ENCODE results near the gene CATSPER1.

The CATSPER1 gene

DNA sequence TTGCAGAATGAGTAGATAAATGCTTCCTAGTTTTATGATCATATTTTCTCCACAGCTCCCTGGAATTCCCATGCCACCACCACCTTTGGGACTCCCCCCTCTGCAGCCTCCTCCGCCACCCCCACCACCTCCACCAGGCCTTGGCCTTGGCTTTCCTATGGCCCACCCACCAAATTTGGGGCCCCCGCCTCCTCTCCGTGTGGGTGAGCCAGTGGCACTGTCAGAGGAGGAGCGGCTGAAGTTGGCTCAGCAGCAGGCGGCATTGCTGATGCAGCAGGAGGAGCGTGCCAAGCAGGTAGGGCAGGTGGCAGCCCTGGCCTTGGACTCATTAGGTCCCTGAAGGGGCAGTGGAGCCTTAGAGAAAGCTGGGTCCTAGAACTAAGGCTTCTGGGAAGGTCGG is 28.7 kb upstream of the CATSPER1 start:
- DNase-seq (ENCODE audit: low read depth, low spot score), result no peak
- no peak overlapping the region for H3K4me3 ChIP-seq (ENCODE audit: low read length)

GRCh38 chr11:66052664-66052982 is 26.3 kb upstream of the CATSPER1 start:
- no peak for DNase-seq (ENCODE audit: low read depth, low spot score)
- H3K4me3 ChIP-seq (ENCODE audit: low read length), result peak overlapping the region; percentile 98

DNA sequence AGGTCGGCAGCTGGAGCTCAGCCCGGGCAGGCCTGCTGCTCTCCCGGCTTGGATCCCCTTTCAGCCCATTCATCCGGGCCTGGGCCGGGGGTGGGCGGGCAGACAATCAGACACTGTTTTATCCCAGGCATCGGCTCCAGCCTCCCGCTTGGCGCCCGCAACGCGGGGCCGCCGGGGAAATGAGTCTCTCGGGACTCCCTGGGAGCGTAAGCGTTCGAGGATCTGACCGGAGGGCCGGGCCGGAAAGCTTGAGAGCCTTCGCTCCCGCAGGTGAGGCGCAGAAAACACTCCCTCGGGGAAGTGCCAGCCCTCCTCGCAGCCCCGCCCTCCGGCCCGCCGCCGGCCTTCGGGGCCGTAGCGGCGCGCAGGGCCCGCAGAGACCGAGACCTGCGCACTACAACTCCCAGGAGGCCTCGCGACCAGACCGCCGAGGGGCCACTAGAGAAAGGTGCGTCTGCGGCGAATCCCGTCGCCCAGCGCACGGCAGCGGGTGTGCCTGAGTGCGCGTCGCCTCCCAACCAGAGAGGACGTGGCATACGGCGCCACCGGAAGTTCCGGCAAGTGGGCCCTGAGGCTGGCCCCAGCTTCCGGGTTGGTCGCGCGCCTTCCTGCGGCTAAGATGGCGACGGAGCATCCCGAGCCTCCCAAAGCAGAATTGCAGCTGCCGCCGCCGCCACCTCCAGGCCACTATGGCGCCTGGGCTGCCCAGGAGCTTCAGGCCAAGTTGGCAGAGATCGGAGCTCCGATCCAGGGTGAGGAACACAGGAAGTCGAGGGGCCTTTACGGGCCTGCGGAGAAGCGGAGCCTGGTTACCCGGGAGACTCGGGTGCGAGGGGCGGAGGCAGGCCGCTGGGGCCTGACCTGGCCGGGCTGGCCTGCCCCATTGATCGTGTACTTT is 25.7 kb upstream of the CATSPER1 start, which contains the start of gene SF3B2:
SF3B2 (plus strand) TSS at position 599 of the 898 bp plus-strand sequence; CDS start at position 620, 21 bp downstream.
- H3K4me3 ChIP-seq (ENCODE audit: low read length), result peak within 1 kb of the TSS; percentile 98
- peak; percentile 97 for DNase-seq (ENCODE audit: low read depth, low spot score)

DNA sequence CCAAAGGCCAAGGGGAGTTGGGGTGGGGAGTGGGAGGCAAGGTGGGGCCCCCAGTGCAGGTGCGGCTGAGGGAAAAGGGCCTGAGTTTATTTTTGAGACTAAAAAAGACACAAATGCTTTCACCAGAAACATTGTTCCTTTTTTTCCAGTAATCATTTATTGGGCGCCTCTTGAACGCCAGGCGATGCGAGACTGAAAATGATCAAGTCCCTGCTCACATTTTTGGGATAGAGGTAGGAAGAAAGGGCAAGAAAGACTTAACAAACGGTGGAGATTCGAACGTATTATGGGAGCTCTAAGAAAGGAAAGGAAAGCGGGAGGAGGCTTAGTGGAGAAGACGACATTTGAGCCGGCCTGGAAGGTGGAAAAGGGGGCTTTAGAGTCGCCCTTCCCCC is 25.1 kb upstream of the CATSPER1 start:
- H3K4me3 ChIP-seq (ENCODE audit: low read length), result peak overlapping the region; percentile 98
- no peak for DNase-seq (ENCODE audit: low read depth, low spot score)

DNA sequence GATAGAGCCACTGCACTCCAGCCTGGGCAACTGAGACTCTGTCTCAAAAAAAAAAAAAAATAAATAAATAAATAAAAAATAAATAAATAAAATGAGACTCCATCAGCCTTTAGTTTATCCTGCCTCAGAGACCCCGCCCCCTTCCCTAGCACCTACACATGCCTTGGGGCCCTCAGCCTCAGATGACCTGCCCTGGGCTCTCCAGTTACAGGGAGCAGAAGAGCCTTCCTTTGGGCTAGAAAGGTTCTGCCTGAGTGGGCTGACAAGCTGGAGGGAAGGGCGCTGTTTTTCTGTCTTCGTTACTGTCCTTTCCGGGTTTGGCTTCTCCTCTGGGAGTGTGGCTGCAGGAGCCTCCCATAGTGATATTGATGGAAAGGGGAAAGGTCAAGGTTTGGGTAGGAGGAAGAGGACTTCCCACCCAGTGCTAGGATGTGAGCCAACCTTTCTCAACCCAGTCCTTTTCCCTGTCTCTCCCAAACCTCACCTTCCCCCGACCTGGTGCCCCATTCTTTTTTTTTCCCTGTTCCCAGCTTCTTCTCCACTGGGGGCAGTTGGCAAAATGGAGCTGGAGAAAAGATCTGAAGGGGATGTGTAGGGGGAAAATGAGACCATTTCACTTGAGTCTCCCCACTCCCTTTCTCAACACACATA is 24.4 kb upstream of the CATSPER1 start:
- no peak overlapping the region; the same call in 1 of the 2 replicates for H3K4me3 ChIP-seq (ENCODE audit: low read length)
- no peak for DNase-seq (ENCODE audit: low read depth, low spot score)

DNA sequence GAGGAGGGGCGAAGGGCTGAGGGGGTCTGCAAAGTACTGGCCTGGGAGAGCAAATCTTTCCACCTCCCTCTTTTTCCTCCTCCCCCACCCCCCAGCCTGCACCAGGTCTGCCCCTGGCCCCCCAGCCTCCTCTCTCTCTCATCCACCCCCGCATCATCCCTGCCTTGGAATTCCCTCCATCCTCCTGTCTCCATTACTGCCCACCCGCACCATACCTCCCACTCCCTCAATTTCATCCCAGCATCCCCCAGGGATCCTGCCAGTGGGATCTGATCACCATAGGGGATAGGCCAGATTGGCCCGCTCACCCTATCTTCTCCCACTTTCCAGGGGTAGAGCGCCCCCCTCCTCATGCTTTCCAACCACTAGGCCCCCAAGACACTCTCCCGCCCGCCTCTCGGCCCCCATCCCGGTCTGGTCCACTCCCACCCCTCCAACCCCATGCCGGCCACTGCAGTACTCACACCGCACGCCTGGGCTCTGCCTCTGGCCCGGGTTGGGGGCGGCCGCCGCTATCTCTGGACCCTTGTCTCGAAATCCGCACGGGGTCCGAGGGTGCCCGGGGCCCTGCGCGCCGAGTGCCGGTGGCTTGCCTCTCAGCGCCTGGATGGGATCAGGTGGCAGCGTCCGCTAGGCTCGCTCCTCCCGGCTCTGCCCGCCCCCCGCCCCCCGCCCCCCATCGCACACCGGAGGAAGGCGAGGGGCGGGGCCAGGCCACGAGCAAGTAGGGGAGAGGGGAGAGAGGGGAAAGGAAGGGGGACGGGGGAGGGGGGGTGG is 22.5 kb upstream of the CATSPER1 start, which contains the start of gene GAL3ST3:
GAL3ST3 (minus strand) TSS at position 615 of the 777 bp plus-strand sequence. CDS start 3,746 bp downstream, outside the sequence.
- no peak within 1 kb of the TSS for H3K4me3 ChIP-seq (ENCODE audit: low read length)

GRCh38 chr11:66047541-66048365 is 21.5 kb upstream of the CATSPER1 start:
- no peak overlapping the region for H3K4me3 ChIP-seq (ENCODE audit: low read length)
- no peak for DNase-seq (ENCODE audit: low read depth, low spot score)

More for the DNA sequence above, 22.5 kb upstream of the CATSPER1 start, which contains the start of gene GAL3ST3:
- no peak for DNase-seq (ENCODE audit: low read depth, low spot score)

- no peak for DNase-seq (ENCODE audit: low read depth, low spot score)
- H3K4me3 ChIP-seq (ENCODE audit: low read length), result no peak overlapping the region
Measured at GRCh38 chr11:66046901-66047300, 20.6 kb upstream of the CATSPER1 start.

GRCh38 chr11:66045177-66045639 is 18.9 kb upstream of the CATSPER1 start:
- peak overlapping the region; percentile 21 for H3K4me3 ChIP-seq (ENCODE audit: low read length)
- peak; percentile 84 for DNase-seq (ENCODE audit: low read depth, low spot score)

- DNase-seq (ENCODE audit: low read depth, low spot score), result no peak
- H3K4me3 ChIP-seq (ENCODE audit: low read length), result peak overlapping the region; percentile 16
Measured at GRCh38 chr11:66044757-66045156, 18.5 kb upstream of the CATSPER1 start.

DNA sequence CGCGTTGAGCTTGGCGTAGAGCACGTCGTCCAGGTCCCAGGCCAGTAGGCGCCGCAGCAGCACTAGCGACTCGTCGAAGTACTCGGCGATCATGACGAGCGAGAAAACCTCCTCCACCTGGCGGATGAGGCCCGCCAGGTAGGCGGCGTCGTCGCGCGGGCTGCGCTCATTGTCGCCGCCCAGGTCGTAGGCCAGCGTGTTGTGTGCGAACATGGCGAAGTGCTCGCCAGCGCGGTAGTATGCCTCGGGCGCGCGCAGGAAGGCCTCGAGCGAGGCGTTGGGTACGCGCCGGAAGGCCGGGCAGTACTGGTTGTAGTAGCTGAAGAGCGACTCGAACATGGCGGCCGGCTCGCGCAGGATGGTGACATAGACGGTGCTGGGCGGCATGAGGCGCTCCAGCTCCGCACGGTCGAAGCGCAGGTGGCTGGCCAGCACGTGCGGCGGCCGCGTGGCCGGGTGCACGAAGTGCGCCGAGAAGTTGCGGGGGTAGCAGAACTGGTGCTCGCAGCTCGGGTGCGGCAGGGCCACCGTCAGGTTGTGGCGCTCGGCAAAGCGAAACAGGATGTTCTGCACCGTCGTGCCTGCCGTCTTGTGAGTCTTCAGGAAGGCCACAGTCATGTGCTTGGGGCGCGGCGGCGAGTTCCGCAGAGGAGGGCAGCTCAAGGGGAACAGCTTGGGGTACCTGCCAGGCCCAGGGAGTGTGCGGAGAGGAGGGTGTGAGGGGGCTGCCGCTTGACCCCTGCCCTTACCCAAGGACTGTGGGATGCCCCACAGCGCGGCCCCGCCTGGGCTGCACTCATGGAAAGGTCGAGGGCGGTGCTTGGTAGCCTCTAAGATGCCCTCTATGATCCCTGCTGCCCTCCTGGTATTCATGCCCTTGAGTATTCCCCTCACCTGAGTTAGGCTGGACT is 17.0 kb upstream of the CATSPER1 start:
- DNase-seq (ENCODE audit: low read depth, low spot score), result no peak
- H3K4me3 ChIP-seq (ENCODE audit: low read length), result no peak overlapping the region

DNA sequence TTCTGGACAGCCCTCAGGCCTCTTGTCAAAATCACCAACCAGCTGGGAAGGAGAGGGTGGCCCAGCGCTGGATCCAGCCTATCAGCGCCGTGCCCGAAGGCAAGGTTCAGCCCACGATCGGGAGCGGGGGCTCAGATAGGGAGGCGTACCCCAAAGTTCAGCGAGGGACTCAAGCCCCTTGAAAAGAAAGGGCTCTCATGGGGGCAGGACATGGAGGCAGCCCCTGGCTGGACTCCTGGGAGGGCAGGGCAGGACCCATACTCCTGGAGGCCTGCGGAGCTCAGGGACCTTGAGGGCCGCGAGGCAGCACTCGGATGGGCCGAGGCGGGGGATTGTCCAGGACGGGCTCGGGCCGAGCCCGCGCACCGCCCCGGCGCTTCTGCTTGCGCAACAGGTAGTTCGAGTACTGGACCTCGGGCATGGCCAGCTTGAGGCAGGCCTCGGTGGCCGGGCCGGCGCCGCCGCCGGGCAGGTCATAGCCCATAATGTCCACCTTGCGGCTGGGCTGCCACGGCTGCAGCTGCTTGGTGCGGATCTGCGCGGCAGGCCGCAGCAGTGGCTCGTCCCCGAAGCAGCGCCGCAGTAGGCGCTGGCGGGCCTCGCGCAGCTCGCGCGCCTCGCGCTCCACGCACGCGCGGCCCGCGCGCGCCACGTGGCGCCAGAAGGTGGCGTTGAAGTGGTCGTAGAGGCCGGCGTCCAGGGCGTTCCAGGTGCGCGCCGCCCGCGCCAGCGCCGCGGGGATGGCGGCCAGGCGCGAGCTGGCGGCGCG is 16.1 kb upstream of the CATSPER1 start:
- H3K4me3 ChIP-seq (ENCODE audit: low read length), result no peak overlapping the region
- DNase-seq (ENCODE audit: low read depth, low spot score), result no peak

DNA sequence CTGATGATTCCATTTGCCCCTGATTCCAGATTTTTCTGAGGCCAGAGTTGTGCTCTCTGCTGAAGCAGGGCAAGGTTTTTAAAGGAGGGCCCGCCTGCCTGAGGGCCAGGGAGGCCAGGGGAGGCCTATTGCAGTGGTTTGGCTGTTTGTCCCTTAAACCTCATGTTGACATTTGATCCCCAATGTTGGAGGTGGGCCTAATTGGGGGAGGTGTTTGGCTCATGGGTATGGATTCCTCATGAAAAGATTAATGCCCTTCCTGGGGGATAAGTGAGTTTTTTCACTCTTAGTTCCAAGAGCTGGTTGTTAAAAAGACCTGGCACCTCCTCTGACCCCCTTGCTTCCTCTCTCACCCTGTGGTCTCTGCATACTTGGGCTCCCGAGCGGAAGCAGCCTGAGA is 13.5 kb upstream of the CATSPER1 start:
- H3K4me3 ChIP-seq (ENCODE audit: low read length), result no peak overlapping the region
- no peak for DNase-seq (ENCODE audit: low read depth, low spot score)

GRCh38 chr11:66037327-66037726 is 11.0 kb upstream of the CATSPER1 start:
- DNase-seq (ENCODE audit: low read depth, low spot score), result no peak
- H3K4me3 ChIP-seq (ENCODE audit: low read length), result no peak overlapping the region

- H3K4me3 ChIP-seq (ENCODE audit: low read length), result no peak overlapping the region
- no peak for DNase-seq (ENCODE audit: low read depth, low spot score)
Measured at GRCh38 chr11:66036334-66036710, 10.0 kb upstream of the CATSPER1 start.

GRCh38 chr11:66035653-66036333 is 9.5 kb upstream of the CATSPER1 start:
- DNase-seq (ENCODE audit: low read depth, low spot score), result no peak
- H3K4me3 ChIP-seq (ENCODE audit: low read length), result no peak overlapping the region
